Measurements from ENCODE around the gene EBLN1.

GRCh38 chr10:22244855-22245254, 27.0 kb upstream of the EBLN1 start:
- TF ChIP-seq ZNF83 (CRISPR knock-in tag; IDR thresholded peaks at IDR 0.05; ENCODE audit: borderline replicate concordance) (no peak), SUZ12 (IDR thresholded peaks at IDR 0.05; ENCODE audit: low read depth, low read length) (no peak), POLR2AphosphoS5 (IDR thresholded peaks at IDR 0.05; ENCODE audit: low read depth, low read length) (no peak), FOXA3 (CRISPR knock-in tag; IDR thresholded peaks at IDR 0.05) (no peak), RERE (CRISPR knock-in tag; IDR thresholded peaks at IDR 0.05; ENCODE audit: low read depth) (no peak), TMF1 (CRISPR knock-in tag; IDR thresholded peaks at IDR 0.05; ENCODE audit: low read depth) (no peak), POLR2A (IDR thresholded peaks at IDR 0.05; ENCODE audit: insufficient read depth in 1 of 2, low read depth in 2 of 2, low read length in 2 of 2) (no peak), SIN3B (IDR thresholded peaks at IDR 0.05; ENCODE audit: low read length) (no peak), NR2C2 (CRISPR knock-in tag; IDR thresholded peaks at IDR 0.05; ENCODE audit: borderline replicate concordance) (no peak), FOXJ3 (CRISPR knock-in tag; IDR thresholded peaks at IDR 0.05; ENCODE audit: borderline replicate concordance) (no peak), ATF3 (CRISPR knock-in tag; IDR thresholded peaks at IDR 0.05) (no peak)
